ENCODE results near the gene NTM. TPM values are rescaled to one million over a fixed set of nuclear protein-coding genes. Genes with fewer than 3 reads are reported as not detected.
A peak's percentile ranks its signal among the peaks of the same experiment; 100 is the strongest.

Gene NTM
- total and polyA plus RNA-seq, 2 experiments from 2014 or later = 25.9 to 49.0 TPM

- peaks cover 7% of the 10 kb centered on the region; the same call in 1 of the 2 replicates for H3F3A ChIP-seq (ENCODE audit: insufficient read depth)
- no peaks in the 10 kb centered on the region for H3K36me3 ChIP-seq (ENCODE audit: low read depth)
- in situ Hi-C loops (cut with MboI) = no loop called here
- H3K4me3 ChIP-seq = no peak overlapping the region
- H3K9me2 ChIP-seq (ENCODE audit: insufficient read depth) = no peaks in the 10 kb centered on the region
- H3K79me2 ChIP-seq (ENCODE audit: insufficient read depth) = no peaks in the 10 kb centered on the region
- peaks cover 7% of the 10 kb centered on the region for H3K4me1 ChIP-seq (ENCODE audit: insufficient read depth)
- H3K9me3 ChIP-seq (ENCODE audit: low read depth) = no peaks in the 10 kb centered on the region
- no peak for TF ChIP-seq EZH2phosphoT487 (IDR thresholded peaks at IDR 0.05; ENCODE audit: insufficient read depth, low read depth)
- no peak for TF ChIP-seq EZH2 (IDR thresholded peaks at IDR 0.05; ENCODE audit: insufficient read depth, poor library complexity, severe bottlenecking)
- no peak overlapping the region for H3K9ac ChIP-seq
- H3K27me3 ChIP-seq (replicated peaks; ENCODE audit: insufficient read depth) = no peaks in the 10 kb centered on the region
- H3K4me2 ChIP-seq (ENCODE audit: unreplicated experiment) = no peak overlapping the region
- no peak overlapping the region for H2AFZ ChIP-seq
- WGBS, 2 experiments (ENCODE audit: low coverage in 1 of 2, low lambda C conversion rate in 2 of 2, missing lambda C conversion rate in 2 of 2) = 78 to 80% methylated on average over 6 of the region's 6 CpGs
- DNase-seq = no peak
- H3K27ac ChIP-seq = no peak overlapping the region
- no peaks in the 10 kb centered on the region for H4K20me1 ChIP-seq (ENCODE audit: insufficient read depth)
Observed at GRCh38 chr11:132186699-132187098, 816.3 kb downstream of the NTM start.

DNA sequence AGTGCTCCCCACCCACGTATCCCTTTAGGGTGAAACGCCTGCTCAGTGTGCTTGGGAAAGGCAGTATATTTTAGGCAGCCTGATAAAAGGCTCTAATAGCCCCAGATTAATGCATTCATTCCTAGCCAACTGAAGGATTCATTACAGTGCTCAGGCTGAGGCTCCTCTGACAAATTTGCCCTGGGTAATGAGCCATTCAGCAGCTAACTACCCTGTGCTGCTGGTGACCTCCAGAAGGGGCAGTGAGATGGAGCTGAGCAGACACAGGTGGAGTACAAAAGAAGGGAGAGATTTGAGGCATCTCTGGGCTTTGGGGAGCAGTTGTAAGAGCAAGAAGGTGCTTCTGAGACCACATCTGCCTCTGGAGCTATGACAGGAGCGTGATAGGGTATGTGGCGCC lies 817.0 kb downstream of the NTM start:
- in situ Hi-C loops (cut with MboI) = no loop called here
- Histone ChIP-seq H3K9ac (no peak overlapping the region), H3K4me1 (ENCODE audit: insufficient read depth) (peaks cover 7% of the 10 kb centered on the region), H3K4me2 (ENCODE audit: unreplicated experiment) (no peak overlapping the region), H4K20me1 (ENCODE audit: insufficient read depth) (no peaks in the 10 kb centered on the region), H3K36me3 (ENCODE audit: low read depth) (no peaks in the 10 kb centered on the region), H3F3A (ENCODE audit: insufficient read depth) (peaks cover 7% of the 10 kb centered on the region; the same call in 1 of the 2 replicates), H3K9me2 (ENCODE audit: insufficient read depth) (no peaks in the 10 kb centered on the region), H3K4me3 (no peak overlapping the region), H3K27me3 (replicated peaks; ENCODE audit: insufficient read depth) (no peaks in the 10 kb centered on the region), H3K27ac (no peak overlapping the region), H3K79me2 (ENCODE audit: insufficient read depth) (no peaks in the 10 kb centered on the region), H2AFZ (no peak overlapping the region), H3K9me3 (ENCODE audit: low read depth) (no peaks in the 10 kb centered on the region)
- TF ChIP-seq EZH2phosphoT487 (IDR thresholded peaks at IDR 0.05; ENCODE audit: insufficient read depth, low read depth) (no peak), EZH2 (IDR thresholded peaks at IDR 0.05; ENCODE audit: insufficient read depth, poor library complexity, severe bottlenecking) (no peak)
- DNase-seq = no peak
- WGBS, 2 experiments (ENCODE audit: low coverage in 1 of 2, low lambda C conversion rate in 2 of 2, missing lambda C conversion rate in 2 of 2) = 95% methylated on average over 4 of the region's 4 CpGs

- H3K36me3 ChIP-seq (ENCODE audit: low read depth) = no peaks in the 10 kb centered on the region
- no peaks in the 10 kb centered on the region for H3K27me3 ChIP-seq (replicated peaks; ENCODE audit: insufficient read depth)
- no peaks in the 10 kb centered on the region for H3K9me3 ChIP-seq (ENCODE audit: low read depth)
- H3K4me2 ChIP-seq (ENCODE audit: unreplicated experiment) = no peak overlapping the region
- no peaks in the 10 kb centered on the region for H3K9me2 ChIP-seq (ENCODE audit: insufficient read depth)
- H4K20me1 ChIP-seq (ENCODE audit: insufficient read depth) = no peaks in the 10 kb centered on the region
- no peak overlapping the region for H3K9ac ChIP-seq
- no peaks in the 10 kb centered on the region for H3K79me2 ChIP-seq (ENCODE audit: insufficient read depth)
- TF ChIP-seq EZH2phosphoT487 (IDR thresholded peaks at IDR 0.05; ENCODE audit: insufficient read depth, low read depth) = no peak
- no peak for TF ChIP-seq EZH2 (IDR thresholded peaks at IDR 0.05; ENCODE audit: insufficient read depth, poor library complexity, severe bottlenecking)
- H3K4me1 ChIP-seq (ENCODE audit: insufficient read depth) = peaks cover 7% of the 10 kb centered on the region
- H3K27ac ChIP-seq = no peak overlapping the region
- H3K4me3 ChIP-seq = no peak overlapping the region
- H2AFZ ChIP-seq = no peak overlapping the region
- WGBS, 2 experiments (ENCODE audit: low coverage in 1 of 2, low lambda C conversion rate in 2 of 2, missing lambda C conversion rate in 2 of 2) = 59 to 62% methylated on average over 4 of the region's 4 CpGs
- DNase-seq = peak; percentile 75
- in situ Hi-C loops (cut with MboI) = no loop called here
- peaks cover 7% of the 10 kb centered on the region; the same call in 1 of the 2 replicates for H3F3A ChIP-seq (ENCODE audit: insufficient read depth)
Observed at GRCh38 chr11:132187814-132188213, 817.4 kb downstream of the NTM start.

DNA sequence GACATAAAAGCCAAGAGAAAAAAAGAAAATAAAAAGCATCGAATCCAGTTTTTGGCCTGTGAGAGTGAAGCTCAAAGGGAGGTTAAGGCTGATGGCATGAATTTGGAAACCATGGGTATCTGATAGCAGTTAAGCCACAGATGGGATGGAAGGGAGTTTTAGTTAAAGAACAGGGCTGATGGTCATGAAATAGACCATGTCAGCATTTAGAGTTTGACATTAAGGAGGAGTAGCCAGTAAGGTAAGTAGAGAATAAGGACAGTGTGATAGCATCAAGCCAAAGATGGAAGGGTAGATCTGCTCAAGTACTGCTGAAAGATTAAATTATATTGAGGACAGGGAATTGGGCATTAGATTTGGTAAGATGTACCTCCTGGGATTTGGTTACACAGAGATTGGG lies 826.5 kb downstream of the NTM start:
- Histone ChIP-seq H3K4me1 (ENCODE audit: insufficient read depth) (no peaks in the 10 kb centered on the region), H3K36me3 (ENCODE audit: low read depth) (no peaks in the 10 kb centered on the region), H3K79me2 (ENCODE audit: insufficient read depth) (no peaks in the 10 kb centered on the region), H2AFZ (no peak overlapping the region), H3F3A (ENCODE audit: insufficient read depth) (no peaks in the 10 kb centered on the region; the same call in 1 of the 2 replicates), H4K20me1 (ENCODE audit: insufficient read depth) (no peaks in the 10 kb centered on the region), H3K9ac (no peak overlapping the region), H3K27ac (no peak overlapping the region), H3K27me3 (replicated peaks; ENCODE audit: insufficient read depth) (no peaks in the 10 kb centered on the region), H3K4me2 (ENCODE audit: unreplicated experiment) (no peak overlapping the region), H3K4me3 (no peak overlapping the region), H3K9me3 (ENCODE audit: low read depth) (no peaks in the 10 kb centered on the region), H3K9me2 (ENCODE audit: insufficient read depth) (no peaks in the 10 kb centered on the region)
- WGBS, 2 experiments (ENCODE audit: low coverage in 1 of 2, low lambda C conversion rate in 2 of 2, missing lambda C conversion rate in 2 of 2) = 50 to 57% methylated on average over 1 of the region's 1 CpG
- no peak for DNase-seq
- in situ Hi-C loops (cut with MboI) = no loop called here
- no peak for TF ChIP-seq EZH2phosphoT487 (IDR thresholded peaks at IDR 0.05; ENCODE audit: insufficient read depth, low read depth)
- TF ChIP-seq EZH2 (IDR thresholded peaks at IDR 0.05; ENCODE audit: insufficient read depth, poor library complexity, severe bottlenecking) = no peak

Measured in GM23248 (cell line).